Rectal smooth muscle tissue (tissue), 1 donor: ENCODE measurements around the gene MAP2K1.
"Not testable (repeated sequence)": the region's sequence is repeated elsewhere in the genome, so short reads cannot be mapped to it uniquely, and the experiment has no call there.

Experiments used
- H3K27ac ChIP-seq: one replicate; pipeline ENCODE4 v1.7.0; 2013; ENCODE audit warnings: low read depth, low read length, inconsistent platforms
- H3K27me3 ChIP-seq: one replicate; pipeline ENCODE4 v1.7.0; 2013; ENCODE audit warnings: low read length; ENCODE audit not compliant: control insufficient read depth, insufficient read depth
- H3K36me3 ChIP-seq: one replicate; pipeline ENCODE4 v1.7.0; 2013; ENCODE audit warnings: low read length; ENCODE audit not compliant: control insufficient read depth, insufficient read depth
- H3K4me1 ChIP-seq: one replicate; pipeline ENCODE4 v1.7.0; 2013; ENCODE audit warnings: low read length; ENCODE audit not compliant: control insufficient read depth, insufficient read depth
- H3K4me3 ChIP-seq: one replicate; pipeline ENCODE4 v1.7.0; 2013; ENCODE audit warnings: low read length
- H3K9ac ChIP-seq: one replicate; pipeline ENCODE4 v1.7.0; 2013; ENCODE audit warnings: low read length

Gene MAP2K1

GRCh38 chr15:66452420-66452819, 65.7 kb downstream of the MAP2K1 start:
- no peaks in the 10 kb centered on the region for H3K36me3 ChIP-seq
- H3K27ac ChIP-seq = no peak overlapping the region
- H3K27me3 ChIP-seq = no peaks in the 10 kb centered on the region
- H3K4me1 ChIP-seq = no peaks in the 10 kb centered on the region
- no peak overlapping the region for H3K4me3 ChIP-seq
- no peak overlapping the region for H3K9ac ChIP-seq

GRCh38 chr15:66452971-66453580, 66.4 kb downstream of the MAP2K1 start:
- Histone ChIP-seq H3K27ac (no peak overlapping the region), H3K4me3 (no peak overlapping the region), H3K9ac (no peak overlapping the region), H3K36me3 (no peaks in the 10 kb centered on the region), H3K27me3 (no peaks in the 10 kb centered on the region), H3K4me1 (no peaks in the 10 kb centered on the region)

GRCh38 chr15:66454143-66454542, 67.4 kb downstream of the MAP2K1 start:
- Histone ChIP-seq H3K27me3 (no peaks in the 10 kb centered on the region), H3K9ac (no peak overlapping the region), H3K27ac (no peak overlapping the region), H3K4me3 (no peak overlapping the region), H3K4me1 (no peaks in the 10 kb centered on the region), H3K36me3 (no peaks in the 10 kb centered on the region)

- H3K27me3 ChIP-seq = no peaks in the 10 kb centered on the region
These were observed 69.5 kb downstream of the MAP2K1 start for GRCh38 chr15:66456211-66456610.

GRCh38 chr15:66459818-66460615, 73.3 kb downstream of the MAP2K1 start:
- no peak overlapping the region for H3K9ac ChIP-seq
- no peaks in the 10 kb centered on the region for H3K27me3 ChIP-seq
- H3K36me3 ChIP-seq = no peaks in the 10 kb centered on the region
- no peak overlapping the region for H3K4me3 ChIP-seq
- no peaks in the 10 kb centered on the region for H3K4me1 ChIP-seq
- H3K27ac ChIP-seq = no peak overlapping the region

More at GRCh38 chr15:66456211-66456610, 69.5 kb downstream of the MAP2K1 start:
- Histone ChIP-seq H3K4me3 (no peak overlapping the region), H3K36me3 (no peaks in the 10 kb centered on the region), H3K4me1 (no peaks in the 10 kb centered on the region), H3K9ac (no peak overlapping the region), H3K27ac (no peak overlapping the region)

- not testable (repeated sequence) for H3K27ac ChIP-seq, H3K4me1 ChIP-seq
These were observed 74.6 kb downstream of the MAP2K1 start for GRCh38 chr15:66461294-66461693.

GRCh38 chr15:66461917-66462316, 75.2 kb downstream of the MAP2K1 start:
- Histone ChIP-seq H3K27me3 (no peaks in the 10 kb centered on the region), H3K36me3 (no peaks in the 10 kb centered on the region), H3K4me3 (no peak overlapping the region), H3K27ac (no peak overlapping the region), H3K9ac (no peak overlapping the region), H3K4me1 (no peaks in the 10 kb centered on the region)

More at GRCh38 chr15:66461294-66461693, 74.6 kb downstream of the MAP2K1 start:
- H3K36me3 ChIP-seq, H3K9ac ChIP-seq, H3K27me3 ChIP-seq, H3K4me3 ChIP-seq: not testable (repeated sequence)

- Histone ChIP-seq H3K36me3 (no peaks in the 10 kb centered on the region), H3K27ac (no peak overlapping the region), H3K4me1 (no peaks in the 10 kb centered on the region), H3K9ac (no peak overlapping the region), H3K27me3 (no peaks in the 10 kb centered on the region), H3K4me3 (no peak overlapping the region)
These were observed 75.9 kb downstream of the MAP2K1 start for GRCh38 chr15:66462627-66463026.

- not testable (repeated sequence) for H3K9ac ChIP-seq, H3K27ac ChIP-seq, H3K4me3 ChIP-seq, H3K36me3 ChIP-seq, H3K4me1 ChIP-seq, H3K27me3 ChIP-seq
These were observed 78.6 kb downstream of the MAP2K1 start for GRCh38 chr15:66465294-66465693.

GRCh38 chr15:66467162-66468040, 80.7 kb downstream of the MAP2K1 start:
- not testable (repeated sequence) for H3K36me3 ChIP-seq, H3K27me3 ChIP-seq, H3K9ac ChIP-seq, H3K4me3 ChIP-seq, H3K4me1 ChIP-seq, H3K27ac ChIP-seq

- H3K36me3 ChIP-seq, H3K27ac ChIP-seq, H3K4me1 ChIP-seq, H3K9ac ChIP-seq, H3K4me3 ChIP-seq, H3K27me3 ChIP-seq: not testable (repeated sequence)
These were observed 84.1 kb downstream of the MAP2K1 start for GRCh38 chr15:66470825-66471224.

GRCh38 chr15:66472176-66472999, 85.7 kb downstream of the MAP2K1 start:
- no peaks in the 10 kb centered on the region for H3K36me3 ChIP-seq
- no peaks in the 10 kb centered on the region for H3K27me3 ChIP-seq
- peaks cover 3% of the 10 kb centered on the region for H3K4me1 ChIP-seq
- no peak overlapping the region for H3K9ac ChIP-seq
- no peak overlapping the region for H3K4me3 ChIP-seq
- no peak overlapping the region for H3K27ac ChIP-seq
